Measurements from ENCODE around the gene KRTAP22-2. TPM values are rescaled to one million over a fixed set of nuclear protein-coding genes. Genes with fewer than 3 reads are reported as not detected.

KRTAP22-2 gene
- total and polyA plus RNA-seq, 2 of the 8 experiments (the other 6 are each of a cell fraction or from before 2014, with no cell fraction given): not detected

DNA sequence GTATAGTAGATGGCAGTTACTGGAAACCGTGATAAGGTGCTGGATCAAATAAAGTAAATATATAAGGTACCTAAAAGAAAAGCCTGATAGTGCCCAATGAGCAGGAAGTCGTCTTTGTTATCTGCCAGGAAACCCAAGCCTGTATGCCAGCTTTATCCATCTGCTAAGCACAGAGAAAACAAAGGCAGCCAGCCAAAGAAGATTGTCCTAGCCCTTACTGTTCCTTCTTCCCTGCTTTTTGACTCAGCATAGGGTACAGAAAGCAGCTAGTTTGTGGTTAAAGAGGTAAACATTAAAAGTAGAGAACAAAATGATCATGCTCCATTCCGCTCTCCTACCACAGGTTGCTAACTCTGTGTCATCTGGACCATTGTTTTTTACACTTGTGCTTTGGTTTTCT lies 10.1 kb downstream of the KRTAP22-2 start (continued):
- TF ChIP-seq HDAC2 (IDR thresholded peaks at IDR 0.05; ENCODE audit: borderline replicate concordance in 1 of 2, low read depth in 2 of 2, low read length in 2 of 2): no peak
- no peak for TF ChIP-seq MAFK (IDR thresholded peaks at IDR 0.05; ENCODE audit: low read depth, low read length)
- TF ChIP-seq SAP30 (IDR thresholded peaks at IDR 0.05; ENCODE audit: insufficient read depth, insufficient replicate concordance, low read length): no peak
- no peak for TF ChIP-seq SP2 (IDR thresholded peaks at IDR 0.05; ENCODE audit: low read length)
- no peak for TF ChIP-seq JUND (IDR thresholded peaks at IDR 0.05; ENCODE audit: low read length)
- TF ChIP-seq ASH2L (IDR thresholded peaks at IDR 0.05; ENCODE audit: low read length): no peak
